GM03348 (cell line): ENCODE results near the gene CYP46A1.
"Not testable (repeated sequence)": the region's sequence is repeated elsewhere in the genome, so short reads cannot be mapped to it uniquely, and the experiment has no call there.

Experiments
- DNase-seq: peaks from one replicate; pipeline ENCODE4 v3.0.0; 2012; ENCODE audit warnings: low spot score

Gene CYP46A1

DNA sequence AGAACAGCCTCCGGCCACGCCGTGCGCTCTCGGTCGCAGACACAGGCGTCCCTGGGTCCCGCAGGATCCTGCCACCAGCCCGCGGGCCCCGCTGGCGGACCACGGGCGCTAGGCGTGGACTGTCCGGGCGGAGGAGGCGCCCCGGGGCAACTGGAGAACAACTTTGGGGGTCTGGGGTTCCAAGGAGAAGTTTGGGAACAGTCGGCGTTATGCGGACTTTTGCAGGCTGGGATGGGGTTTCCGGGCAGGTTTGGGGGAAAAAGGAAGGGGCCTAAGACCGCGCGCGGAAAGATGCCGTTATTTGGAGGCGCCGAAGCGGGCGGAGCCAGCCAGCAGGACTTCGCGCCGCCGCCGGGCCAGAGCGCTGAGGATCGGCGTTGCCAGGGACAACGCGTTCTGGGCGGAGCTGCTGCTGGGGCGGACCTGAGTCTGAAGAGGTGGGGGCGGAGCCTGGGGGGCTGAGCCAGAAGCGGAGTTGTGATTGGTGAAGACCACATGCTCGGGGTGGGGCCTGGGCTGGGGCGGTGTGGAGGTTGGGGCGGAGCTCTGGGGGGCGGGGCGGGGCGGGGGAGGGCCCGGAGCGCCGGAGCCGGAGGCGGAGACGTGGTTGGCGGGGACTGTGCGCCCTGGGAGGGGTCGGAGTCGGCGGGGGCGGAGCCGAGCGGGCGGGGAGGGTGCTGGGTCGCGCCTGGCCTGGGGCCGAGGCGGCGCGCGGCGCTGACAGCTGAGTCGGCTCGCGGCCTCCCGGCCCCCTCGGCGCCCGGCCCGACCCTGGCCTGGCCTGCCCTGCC, at the start of gene CYP46A1:
CYP46A1 (plus strand) TSS at position 680 of the 791 bp plus-strand sequence. CDS start 120 bp downstream, outside the sequence.
- DNase-seq: peak; percentile 100

DNA sequence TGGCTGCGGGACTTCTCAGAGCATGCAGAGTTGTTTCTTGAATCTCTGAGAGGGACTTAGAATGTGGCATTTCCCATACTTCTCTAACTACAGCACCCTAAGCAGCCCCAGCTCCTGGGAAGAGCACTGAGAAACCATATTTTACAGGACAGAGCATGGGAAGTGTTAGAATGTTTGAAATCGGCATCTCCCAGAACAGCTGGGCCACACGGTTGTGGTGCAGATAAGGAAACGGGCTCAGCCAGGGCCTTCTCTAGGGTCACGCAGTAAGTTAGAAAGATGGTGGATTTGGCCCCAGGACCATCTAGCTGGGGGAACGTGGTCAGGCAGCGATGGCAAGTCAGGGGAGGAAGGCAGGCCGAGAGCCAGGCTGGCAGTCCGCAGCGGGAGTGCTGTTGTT, 49.7 kb upstream of the CYP46A1 start:
- DNase-seq: no peak

DNA sequence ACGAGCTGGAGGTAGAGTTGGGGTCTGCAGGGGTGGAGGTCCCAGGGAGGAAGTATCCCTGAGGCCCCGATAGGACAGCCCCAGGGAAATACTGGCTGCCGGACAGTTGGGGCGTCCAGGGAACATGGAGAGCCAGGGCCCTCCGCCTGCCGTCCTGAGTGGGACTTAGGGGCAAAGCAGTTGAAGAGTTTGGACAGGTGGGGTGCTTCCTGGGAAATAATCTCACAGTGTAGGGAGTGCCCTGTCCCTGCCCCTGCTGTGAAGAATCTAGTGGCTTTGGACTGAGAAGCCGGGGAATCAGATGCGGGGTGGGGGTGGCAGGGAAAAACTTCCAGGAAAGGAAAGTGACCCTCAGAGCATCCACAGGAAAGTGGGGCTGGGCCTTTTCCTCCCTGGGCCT, 49.0 kb upstream of the CYP46A1 start:
- DNase-seq: no peak

DNA sequence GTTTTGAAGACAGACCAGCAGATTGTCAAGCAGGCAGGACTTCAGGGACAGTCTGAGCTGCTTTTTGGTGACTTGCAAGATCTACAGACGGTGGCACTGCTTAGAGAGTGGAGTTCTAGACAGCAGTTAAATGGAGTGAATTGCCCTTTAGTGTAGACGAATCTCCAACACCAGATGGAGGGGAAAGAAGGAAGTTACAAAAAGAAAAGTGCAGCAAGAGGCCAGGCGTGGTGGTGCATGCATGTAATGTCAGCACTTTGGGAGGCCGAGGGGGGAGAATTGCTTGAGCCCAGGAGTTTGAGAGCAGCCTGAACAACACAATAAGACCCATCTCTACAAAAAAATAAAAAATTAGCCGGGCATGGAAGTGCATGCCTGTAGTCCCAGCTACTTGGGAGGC, 47.6 kb upstream of the CYP46A1 start:
- DNase-seq: no peak

DNA sequence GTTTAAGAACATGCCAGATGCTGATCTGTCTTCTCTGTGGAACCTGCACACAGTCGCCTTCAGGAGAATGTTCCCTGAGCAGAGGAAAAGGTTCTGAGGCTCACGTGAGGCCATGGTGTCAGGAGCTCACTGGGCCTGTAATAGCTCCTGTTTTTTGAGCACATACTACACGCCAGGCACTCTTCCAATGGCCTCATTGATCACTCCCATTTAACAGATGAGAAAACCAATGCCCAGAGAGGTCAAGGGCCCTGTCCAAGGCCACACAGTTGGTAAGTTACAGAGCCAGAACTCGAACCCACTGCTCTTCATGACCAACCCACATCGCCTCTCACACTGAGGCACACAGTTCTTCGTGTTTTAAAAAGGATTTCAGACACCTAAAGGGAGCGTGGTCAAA, 46.5 kb upstream of the CYP46A1 start:
- no peak for DNase-seq

DNA sequence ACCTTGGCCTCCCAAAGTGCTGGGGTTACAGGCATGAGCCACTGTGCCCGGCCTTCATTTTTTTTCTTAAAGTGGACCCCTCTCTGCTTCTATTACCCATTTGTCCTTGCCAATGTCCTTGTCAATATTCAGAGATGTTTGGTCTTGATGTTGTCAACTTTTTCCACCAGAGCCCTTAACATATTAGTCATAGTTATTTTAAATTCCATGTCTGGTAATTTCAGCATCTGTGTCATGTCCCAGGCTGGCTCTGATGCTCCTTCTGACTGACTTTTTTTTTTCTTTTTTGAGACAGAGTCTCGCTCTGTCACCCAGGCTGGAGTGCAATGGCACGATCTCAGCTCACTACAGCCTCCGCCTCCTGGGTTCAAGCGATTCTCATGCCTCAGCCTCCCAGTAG, 41.3 kb upstream of the CYP46A1 start:
- DNase-seq: not testable (repeated sequence)

DNA sequence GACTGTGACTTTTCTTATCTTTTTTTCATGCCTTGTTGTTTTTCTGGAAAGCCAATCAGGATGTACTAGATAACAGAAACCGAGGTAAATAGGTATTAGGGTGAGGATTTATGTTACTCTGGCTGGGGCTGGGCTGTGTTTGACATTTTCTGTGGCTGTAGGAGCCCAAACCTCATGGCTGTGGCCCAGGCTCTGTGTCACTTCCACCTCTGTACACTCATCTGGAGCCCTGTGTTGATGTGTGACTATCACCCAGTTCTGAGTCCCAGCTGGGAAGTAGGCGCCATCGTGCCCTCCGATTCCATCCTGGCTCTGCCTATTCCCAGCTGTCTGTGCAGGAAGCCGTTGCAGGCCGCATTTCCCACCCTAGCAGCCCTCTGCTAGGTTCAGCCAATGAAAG, 40.8 kb upstream of the CYP46A1 start:
- DNase-seq: no peak

DNA sequence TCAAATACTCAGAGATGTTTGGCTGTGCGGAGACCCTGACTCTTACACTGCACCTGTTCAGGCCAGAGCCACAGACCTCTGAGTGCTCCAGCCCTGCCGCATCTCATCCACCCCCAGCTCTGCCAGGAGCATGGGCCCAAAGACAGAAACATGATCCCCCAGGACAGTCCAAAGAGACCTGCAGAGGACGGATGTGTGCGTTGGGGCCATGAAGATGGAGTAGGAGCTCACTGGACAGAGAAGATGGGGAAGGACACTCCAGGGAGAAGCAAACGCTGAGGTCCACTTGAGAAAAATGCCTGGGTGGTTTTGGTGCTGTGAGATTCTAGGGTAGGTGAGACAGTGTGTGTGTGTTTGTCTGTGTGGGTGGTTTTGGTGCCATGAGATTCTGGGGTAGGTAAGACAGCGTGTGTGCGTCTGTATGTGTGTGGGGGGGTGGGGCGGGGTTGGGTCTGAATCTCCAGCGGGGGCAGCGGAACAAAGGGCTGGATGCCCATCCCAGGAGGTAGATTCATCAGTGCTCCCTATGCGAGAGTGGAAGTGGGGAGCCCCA, 40.0 kb upstream of the CYP46A1 start:
- DNase-seq: no peak

DNA sequence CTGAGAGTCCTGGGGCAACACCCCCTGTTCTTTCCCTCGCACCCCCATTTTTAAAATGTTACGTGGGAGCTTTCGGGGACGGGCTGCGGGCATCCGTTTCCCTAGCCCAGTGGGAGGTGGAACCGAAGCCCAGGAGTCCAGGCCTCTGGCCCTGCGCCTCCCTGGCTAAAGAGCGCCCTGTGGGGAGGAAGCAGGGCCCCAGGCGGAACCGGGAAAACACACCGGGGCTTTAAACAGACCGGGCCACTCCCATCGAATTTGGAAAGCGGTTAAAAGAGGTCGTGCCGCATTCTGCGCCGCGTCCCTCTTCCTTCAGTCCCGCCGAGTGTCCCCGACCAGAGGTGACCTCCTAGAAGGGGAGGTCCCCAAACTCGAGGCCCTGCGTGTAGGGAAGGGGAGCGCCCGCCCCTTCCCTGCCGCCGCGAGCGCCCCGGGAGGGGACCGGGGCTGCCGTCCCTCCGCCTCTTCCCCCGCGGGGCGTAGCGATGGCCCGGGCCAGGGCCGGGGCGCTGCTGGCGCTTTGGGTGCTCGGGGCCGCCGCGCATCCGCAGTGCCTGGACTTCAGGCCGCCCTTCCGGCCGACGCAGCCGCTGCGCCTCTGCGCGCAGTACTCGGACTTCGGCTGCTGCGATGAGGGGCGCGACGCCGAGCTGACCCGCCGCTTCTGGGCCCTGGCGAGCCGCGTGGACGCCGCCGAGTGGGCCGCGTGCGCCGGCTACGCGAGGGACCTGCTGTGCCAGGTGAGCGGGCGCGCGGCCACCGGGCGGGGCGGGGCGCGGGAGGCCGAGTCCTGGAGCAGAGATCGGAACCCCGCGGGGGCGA, 39.2 kb upstream of the CYP46A1 start, which contains the start of gene HHIPL1:
HHIPL1 (plus strand) TSS at position 407 of the 822 bp plus-strand sequence; CDS start at position 486, 79 bp downstream.
- peak; percentile 82 for DNase-seq

DNA sequence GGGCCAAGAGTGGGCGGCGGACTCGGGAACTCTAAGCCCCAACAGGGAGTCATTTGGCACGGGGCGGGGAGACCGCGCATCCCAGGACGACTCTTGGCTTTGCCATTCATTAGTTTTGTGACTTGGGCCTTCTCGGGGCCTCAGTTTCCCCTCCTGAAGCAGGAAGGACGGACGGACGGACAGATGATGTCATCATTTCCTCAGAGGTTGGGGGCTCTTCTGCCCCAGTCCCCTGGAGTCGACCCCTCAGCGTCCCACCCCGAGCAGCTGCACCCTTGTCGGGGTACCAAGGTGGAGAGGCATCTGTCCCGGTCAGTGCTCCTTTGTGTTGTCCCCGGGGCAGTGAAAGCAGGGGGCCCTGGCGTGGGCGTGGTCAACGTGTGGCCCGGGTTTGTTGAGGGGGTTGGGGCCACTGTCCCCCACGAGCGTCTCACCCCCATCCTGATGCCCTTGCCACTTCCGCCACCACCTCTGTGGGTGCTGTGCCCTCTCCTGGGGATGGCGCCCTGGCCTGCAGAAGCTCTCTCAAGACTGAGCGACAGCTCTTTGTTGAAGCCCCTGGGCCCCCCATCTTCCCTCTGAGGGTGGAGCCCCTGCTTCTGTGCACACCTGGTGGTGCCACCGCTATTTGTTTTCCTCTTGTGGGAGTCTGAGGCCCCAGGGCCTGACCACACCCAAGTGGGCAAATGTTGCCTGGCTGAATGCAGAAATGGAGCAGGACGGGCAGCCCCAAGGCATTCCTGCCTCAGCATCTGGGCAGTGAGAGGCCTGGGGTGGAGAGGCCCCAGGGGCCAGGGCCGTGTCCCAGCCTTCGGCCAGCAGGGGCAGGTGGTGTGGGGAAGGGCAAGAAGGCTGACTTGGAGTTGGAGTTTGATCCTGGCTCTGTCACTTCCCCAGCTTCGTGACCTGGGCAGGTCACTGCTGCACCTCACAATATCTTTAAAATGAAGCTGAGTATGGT, 38.3 kb upstream of the CYP46A1 start:
- no peak for DNase-seq

DNA sequence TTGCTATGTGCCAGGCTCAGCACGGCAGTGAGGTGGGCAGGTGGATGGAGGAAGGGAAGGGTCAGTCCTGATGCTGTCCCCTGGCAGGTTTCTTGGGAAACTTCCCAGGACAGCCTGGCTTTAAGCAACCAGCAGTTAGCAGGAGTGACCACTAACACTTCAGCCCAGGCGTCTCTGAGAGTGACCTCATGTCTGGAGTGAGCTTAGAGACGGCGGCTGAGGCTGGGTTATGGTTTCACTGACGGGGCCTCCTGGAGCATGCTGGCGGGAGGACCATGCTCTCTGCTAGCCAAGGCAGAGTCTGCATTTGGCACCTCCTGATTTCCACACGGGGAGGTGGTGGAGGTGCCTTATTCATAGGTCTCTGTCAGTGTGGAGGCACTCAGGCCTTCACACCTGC, 36.7 kb upstream of the CYP46A1 start:
- no peak for DNase-seq

DNA sequence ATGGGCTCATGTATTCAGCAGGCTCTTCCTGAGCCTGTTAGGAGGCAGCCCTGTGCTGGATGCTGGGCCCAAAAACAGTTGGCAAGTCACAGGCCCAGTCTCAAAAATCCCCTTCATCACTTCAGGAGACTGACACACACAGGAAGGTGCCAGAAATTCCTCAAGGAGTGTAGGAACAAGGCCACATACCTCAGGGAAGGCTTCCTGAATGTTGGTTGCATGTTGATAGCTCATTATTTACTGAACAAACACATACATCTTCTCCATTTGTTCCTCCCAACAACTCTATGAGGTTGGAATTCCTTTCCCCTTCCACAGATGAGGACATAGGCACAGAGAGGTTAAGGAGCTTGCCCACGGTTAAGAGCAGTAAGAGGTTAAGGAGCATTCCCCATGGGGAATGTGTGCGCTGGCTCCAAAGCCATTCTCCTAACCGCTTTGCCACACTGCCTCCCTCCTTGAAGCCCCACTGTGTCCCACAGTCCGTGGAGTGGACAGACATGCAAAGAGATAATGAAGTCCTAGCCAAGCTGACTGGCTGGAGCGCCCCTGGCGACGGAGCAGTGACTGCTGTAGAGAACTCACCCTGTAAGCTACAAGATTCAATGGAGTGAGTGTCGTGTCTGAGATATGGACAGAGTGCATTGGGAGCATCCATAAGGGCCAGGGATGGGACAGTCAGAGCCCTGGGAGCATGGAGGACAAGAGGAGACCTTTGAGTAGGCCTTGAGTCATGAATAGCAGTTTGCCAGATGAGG, 35.9 kb upstream of the CYP46A1 start:
- no peak for DNase-seq

DNA sequence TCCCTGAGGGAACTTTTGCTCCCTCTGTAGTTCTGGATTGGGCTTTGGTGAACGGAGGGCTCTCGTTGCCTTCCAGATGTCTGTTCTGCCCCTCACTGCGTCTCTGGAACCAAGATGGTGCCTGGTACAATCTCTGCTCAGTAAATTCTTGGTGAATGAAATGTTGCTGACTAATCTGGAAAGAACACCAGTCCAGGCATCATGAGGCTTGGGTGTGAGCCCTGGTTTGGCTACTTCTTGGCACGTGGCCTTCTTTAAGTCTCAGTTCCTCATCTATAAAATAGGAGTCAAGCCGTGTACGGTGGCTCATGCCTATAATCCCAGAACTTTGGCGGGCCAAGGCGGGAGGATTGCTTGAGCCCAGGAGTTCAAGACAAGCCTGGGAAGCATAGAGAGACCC, 34.9 kb upstream of the CYP46A1 start:
- peak; percentile 55 for DNase-seq

DNA sequence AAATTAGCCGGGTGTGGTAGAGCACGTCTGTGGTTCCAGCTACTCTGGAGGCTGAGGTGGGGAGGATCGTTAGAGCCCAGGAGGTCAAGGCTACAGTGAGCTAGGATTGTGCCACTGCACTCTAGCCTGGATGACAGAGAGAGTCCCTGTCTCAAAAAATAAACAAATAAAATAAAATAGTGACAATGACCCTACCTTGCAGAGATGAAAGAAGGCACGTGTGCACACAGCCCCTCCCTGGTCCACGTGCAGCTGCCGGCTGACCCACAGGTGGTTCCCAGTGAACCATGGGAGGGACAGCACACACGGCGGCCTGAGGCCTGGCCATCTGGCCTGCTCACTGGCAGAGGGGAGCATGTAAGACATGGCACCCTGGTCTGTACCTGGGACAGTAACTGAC, 34.5 kb upstream of the CYP46A1 start:
- DNase-seq: no peak

DNA sequence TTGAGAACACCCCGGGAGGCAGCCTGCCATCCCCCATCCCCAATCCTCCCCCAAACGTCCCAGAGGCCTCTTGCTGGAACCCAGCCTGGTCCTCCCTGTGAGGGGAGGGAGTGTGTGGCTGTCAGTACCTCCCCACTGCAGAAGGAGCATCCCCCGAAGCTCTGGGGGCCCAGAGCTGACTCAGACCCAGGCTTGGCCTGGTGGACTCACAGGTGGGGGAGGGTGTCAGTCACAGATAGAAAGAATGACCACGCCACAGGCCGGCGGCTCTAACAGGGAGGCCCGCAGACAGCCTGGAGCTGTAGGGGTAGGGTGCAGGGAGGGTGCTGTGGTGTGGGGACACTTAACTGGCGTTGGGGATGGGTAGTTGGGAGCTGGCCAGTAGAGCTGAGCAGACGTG, 33.9 kb upstream of the CYP46A1 start:
- DNase-seq: no peak

DNA sequence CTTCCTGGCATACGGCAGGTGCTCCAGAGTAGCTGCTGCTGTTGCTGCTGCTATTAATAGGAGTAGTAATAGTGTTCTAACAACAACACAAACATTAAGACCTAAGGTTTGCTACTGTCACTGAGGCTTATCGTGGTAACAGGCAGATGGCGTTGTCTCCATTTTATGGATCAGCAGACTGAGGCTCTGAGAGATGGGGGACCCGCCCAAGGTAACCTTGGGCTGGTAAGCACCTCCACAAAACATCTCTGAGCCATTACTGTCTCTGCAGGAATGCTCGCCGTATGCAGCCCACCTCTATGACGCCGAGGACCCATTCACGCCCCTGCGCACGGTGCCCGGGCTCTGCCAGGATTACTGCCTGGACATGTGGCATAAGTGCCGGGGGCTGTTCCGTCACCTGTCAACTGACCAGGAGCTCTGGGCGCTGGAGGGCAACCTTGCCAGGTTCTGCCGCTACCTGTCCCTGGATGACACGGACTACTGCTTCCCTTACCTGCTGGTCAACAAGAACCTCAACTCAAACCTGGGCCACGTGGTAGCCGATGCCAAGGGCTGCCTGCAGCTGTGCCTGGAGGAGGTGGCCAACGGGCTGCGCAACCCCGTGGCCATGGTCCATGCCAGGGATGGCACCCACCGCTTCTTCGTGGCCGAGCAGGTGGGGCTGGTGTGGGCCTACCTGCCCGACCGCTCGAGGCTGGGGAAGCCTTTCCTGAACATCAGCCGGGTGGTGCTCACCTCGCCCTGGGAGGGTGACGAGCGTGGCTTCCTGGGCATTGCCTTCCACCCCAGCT, 31.9 kb upstream of the CYP46A1 start:
- DNase-seq: no peak

DNA sequence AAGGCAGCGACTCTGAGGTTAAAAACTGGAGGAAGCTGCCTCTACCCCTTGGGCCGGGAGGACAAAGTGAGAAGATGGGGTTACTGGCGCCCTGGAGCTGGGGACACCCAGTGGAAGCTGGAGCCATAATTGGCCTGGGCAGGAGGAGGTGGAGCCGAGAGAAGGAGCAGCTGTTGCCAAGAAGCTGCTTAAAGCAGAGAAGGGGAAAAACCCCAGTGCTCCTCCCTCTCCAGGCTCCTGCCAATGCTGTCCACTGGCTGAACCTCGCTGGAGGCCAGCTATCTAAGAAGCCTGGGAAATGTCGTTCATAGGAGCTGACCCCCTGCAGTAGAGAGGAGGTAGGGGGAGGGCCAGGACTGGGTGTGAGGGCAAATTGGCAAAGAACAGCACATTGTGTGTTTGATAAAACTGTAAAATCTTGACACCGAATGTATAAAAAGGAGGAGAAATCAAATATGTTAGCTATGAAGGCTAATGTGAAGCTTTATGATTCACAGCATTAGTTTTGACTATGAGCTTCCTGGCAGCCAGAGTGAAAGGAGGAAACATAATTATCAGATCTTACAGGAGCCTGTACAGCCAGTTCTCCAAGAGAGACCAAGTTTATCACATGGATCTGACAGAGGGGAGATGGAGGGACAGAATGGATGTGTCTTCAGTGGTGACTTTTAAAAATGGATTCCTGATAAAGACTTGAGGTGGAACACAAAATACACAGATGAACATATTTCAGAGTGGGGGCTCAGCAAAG, 29.7 kb upstream of the CYP46A1 start:
- DNase-seq: peak; percentile 90

DNA sequence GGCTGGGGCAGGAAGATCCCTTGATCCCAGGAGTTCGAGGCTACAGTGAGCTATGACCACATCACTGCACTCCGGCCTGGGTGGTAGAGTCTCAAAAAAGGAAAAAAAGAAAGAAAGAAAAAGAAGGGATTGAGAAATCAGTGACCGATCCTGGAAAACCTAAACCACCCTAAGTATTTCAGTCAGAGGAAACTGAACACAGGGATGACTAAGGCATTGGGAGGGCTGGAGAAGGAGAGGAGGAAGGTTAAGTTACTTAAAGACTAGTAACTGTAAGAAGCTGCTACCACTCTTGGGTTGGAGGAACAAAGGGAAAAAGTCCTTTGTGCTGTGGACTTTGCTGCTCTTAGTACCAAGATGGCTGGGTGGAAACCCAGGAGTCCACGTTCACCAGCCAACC, 28.6 kb upstream of the CYP46A1 start:
- peak; percentile 35 for DNase-seq

DNA sequence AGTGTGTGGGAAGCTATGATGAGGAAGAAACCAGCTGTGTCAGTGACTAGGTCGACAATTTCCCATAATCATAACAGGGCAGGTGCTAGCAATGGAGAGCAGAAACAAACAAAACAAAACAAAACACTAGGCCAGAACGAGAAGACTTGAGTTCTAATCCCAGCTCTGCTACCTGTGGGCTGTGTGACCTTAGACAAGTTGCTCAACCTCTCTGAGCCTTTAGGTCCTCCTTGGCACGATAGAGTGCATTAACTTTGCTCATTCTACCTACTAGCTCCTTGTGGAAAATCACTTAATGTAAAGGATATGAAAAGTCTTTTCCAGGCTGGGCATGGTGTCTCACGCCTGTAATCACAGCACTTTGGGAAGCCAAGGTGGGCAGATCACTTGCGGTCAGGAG, 27.9 kb upstream of the CYP46A1 start:
- no peak for DNase-seq
